ENCODE results near the gene DHDDS.

Gene DHDDS

DNA sequence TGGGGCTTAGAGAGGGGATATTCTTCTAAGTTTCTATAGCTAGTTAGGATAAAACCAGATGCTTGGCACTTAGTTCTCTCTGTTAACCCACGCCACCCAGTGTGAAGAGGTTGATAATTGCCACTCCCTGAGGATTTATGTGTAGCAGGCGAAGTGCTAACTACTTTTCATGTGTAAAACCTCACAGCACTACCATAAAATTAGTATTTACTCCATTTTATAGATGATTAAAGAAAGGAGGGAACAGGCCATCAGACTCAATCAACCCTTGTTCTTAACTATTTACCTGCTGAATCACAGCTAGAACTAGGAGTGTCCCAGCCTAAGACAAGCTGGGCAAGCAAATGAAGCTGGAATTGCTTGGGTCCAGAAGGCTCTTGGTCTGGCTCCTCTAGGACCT is 12.6 kb upstream of the DHDDS start:
- peak in 1 of 2 experiments; percentile 3 for DNase-seq

- DNase-seq, result no peak
Measured at GRCh38 chr1:26429721-26430120, 2.4 kb upstream of the DHDDS start.

GRCh38 chr1:26432793-26433192 is 672 bp downstream of the DHDDS start:
- DNase-seq, result no peak

DNA sequence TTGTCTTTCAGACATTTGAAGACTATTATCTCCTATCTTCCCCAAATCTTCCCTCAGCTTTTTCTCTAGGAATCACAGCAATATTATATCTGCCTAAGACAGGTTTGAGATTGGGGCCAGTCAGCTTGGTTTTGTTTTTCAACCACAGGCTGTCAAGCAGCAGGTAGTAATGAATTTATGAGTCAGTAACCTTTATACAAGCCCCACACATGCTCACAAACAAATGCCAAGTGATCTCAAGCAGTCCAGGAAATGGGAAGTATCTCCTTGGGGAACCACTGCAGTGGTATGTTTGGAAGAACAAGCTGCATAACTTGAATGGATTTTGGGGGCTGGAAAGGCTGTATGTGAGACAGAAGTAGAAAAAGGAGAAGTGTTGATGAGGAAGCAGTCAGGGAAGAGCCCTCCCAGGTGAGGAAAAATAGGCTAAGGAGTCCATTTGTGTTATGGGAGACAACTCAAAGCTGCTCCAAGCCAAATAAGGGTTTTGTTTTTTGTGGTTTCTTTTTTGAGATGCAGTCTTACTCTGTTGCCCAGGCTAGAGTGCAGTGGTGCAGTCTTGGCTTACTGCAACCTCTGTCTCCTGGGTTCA is 2.1 kb downstream of the DHDDS start:
- DNase-seq, result no peak

DNA sequence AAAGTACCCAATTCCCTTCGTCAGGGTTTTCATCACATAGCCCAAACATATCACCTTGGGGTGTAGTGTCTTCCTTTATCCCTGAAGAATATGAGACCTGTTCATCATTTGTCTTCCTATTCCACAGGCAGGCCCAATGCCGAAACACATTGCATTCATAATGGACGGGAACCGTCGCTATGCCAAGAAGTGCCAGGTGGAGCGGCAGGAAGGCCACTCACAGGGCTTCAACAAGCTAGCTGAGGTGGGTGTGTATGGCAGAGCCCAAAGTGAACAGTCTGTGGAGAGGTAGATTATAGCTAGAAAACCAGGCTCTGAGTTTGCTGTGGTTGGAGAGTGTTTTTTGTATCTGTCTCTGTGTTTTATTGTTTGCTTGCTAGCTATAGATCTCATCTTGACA is 5.9 kb downstream of the DHDDS start:
- no peak for DNase-seq

DNA sequence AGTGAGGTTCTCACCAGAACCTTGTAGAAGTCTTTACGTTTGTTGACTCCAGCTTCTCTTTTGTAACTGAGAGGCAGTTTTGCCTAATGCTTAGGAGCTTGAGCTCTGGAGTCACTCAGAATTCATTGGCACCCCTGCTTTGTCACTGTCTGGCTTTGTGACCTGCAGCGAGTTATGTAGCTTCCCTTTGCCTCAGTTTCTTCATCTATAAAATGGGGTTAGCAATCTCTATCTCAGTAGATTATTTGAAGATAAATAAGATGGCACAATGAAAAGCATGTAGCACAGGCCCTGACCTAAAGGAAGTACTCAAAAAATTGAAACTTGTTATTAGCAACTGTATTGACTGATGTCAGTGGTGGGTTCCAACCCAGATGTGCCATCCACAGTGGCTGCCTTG is 8.1 kb downstream of the DHDDS start:
- DNase-seq, result no peak

DNA sequence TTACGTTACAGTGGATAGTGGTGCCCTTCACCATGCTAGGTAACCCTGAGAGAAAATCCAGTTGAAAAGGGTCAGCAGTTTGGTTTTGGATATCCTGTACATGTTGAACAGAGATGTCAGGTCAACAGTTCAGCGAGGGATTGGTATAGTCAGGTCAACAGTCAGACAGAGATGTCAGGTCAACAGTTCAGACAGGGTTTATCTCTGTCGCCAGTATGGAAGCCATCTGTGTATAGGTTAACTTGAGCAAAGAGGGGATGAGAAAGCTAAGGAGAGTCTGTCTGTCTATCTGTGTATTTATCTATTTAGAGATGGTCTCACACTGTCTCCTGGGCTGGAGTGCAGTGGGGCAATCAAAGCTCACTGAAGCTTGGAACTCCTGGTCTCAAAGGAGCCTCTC is 17.7 kb downstream of the DHDDS start:
- no peak for DNase-seq

- no peak for DNase-seq
Measured at GRCh38 chr1:26450908-26451307, 18.8 kb downstream of the DHDDS start.

DNA sequence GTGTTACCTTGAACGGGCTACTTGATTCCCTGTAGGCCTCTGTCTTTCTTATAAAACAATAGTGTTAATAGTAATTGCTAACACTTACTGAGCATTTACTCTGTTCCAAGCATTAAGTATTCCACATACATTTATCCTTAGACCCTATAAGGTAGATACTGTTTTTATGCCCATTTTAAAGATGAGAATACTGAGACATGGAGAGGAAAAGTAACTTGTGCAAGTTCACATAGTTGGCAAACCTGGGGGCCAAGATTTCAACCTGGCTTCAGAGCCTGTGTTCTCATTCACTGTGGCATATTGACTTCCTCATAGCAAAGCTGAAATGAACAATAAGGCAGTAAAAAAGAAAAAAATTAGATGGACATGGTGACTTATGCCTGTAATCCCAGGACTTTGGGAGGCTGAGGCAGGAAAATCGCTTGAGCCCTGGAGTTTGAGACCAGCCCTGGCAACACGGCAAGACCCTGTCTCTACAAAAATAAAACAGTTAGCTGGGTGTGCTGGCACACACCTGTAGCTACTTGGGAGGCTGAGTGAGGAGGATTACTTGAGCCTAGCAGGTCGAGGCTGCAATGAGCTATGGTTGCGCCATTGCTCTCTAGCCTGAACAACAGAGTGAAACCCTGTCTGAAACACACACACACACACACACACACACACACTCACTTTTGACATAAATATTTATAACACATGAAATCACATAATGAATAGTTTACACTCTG is 20.5 kb downstream of the DHDDS start:
- no peak for DNase-seq

- no peak for DNase-seq
Measured at GRCh38 chr1:26459148-26459547, 27.0 kb downstream of the DHDDS start.

DNA sequence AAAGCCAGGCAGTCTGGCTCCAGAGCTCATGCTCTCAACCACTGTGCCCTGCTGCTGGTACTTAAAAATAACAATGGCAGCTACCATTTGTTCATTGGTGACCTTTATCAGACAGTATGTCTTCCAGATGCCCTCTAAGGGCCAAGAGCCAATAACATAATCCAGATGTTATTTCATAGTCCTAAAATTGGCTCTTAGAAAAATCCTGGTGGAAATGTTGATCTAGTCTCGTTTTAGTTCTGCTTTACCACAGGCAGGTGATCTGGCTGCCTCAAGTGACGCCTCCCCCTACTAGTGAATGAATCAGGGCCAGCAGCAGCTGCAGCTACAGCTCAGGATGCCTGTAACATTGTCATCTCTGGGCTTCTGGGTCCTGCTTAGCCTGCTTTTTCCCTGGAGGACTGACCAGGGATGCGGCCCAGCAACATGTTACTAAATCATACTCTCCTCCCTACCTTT is 27.5 kb downstream of the DHDDS start:
- DNase-seq, result peak in 1 of 2 experiments; percentile 28

DNA sequence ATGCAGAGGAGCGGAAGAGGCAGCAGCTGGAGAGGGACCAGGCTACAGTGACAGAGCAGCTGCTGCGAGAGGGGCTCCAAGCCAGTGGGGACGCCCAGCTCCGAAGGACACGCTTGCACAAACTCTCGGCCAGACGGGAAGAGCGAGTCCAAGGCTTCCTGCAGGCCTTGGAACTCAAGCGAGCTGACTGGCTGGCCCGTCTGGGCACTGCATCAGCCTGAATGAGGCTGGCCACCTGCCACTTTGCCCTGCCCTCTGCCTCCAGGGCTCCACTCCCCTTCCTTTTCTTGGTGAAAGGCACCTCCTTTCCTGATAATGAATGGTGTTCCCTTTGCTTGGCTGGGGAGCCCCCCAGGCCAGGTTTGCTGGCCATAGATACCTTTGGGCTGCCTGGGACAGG is 36.8 kb downstream of the DHDDS start:
- DNase-seq, result peak; percentile 59 to 75

- DNase-seq, result peak; percentile 88 to 96
Measured at GRCh38 chr1:26469558-26469957, 37.4 kb downstream of the DHDDS start.

DNA sequence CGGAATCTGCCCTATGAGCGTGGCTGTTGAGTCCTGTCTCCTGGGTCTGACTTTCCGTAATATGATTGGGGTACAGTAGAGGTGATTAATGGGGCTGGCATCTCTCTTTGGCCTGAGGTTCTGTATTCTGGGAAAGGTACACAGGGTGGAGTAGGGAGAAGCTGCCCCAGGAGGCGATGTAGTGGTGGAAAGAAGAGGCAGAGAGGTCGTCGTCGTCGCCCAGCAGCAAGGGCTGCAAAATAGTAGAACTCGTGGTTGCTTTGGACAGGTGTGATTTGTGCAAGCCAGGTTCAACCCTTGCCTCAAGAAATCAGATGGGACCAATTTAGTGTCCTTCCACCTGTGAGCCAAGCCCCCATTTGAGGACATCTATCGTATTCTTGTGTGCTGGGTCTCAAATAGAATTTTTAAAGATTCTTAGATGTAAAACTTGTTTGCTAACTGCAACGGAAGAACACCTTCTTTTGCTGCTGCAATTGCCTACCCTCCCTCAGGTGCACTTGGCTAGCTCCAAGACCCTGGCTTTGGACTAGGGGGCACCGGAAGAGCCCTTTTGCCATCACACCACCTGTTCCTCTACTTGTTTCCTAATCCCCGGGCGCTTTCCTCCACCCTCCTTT is 38.9 kb downstream of the DHDDS start:
- DNase-seq, result peak; percentile 28 to 51

DNA sequence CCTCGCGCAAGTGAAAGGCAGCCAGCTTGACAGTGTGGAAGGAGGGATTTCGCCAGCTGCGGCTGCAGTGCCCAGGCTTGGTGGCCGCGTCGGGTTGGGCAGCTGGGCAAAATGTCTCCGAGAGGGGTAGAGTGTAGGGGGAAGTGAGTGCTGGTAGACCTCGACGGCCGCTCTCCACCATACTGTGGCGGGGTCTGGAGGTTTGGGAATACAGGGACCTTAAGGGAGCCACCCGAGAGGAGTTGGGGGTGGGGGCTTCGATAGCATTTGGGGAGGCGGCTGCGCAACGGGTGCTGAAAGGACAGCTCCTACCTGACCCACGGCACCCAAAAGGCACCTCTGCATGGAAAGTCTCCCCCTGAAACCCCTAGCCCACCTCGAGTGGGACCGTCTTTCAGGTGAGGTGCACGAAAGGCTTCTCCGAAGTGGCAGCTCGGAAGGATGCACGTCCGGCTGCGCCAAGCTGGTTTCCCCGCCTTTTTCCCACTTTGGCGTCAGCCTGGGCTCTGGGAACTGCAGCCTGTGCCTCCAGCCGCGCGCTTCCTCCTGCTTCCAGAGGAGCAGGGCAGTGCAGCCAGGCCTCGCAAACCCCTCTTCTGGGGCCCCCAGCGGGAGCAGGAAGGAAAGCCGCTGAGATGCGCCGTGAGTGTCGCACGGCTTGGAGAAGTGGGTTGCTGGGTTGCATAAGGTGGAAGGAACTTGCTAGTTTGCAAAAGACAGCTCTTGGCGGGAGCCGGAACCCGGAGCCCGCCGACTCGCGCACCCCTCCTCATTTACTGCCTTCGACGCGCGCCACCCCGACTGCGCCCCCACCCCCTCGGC is 39.6 kb downstream of the DHDDS start:
- peak; percentile 61 to 74 for DNase-seq

DNA sequence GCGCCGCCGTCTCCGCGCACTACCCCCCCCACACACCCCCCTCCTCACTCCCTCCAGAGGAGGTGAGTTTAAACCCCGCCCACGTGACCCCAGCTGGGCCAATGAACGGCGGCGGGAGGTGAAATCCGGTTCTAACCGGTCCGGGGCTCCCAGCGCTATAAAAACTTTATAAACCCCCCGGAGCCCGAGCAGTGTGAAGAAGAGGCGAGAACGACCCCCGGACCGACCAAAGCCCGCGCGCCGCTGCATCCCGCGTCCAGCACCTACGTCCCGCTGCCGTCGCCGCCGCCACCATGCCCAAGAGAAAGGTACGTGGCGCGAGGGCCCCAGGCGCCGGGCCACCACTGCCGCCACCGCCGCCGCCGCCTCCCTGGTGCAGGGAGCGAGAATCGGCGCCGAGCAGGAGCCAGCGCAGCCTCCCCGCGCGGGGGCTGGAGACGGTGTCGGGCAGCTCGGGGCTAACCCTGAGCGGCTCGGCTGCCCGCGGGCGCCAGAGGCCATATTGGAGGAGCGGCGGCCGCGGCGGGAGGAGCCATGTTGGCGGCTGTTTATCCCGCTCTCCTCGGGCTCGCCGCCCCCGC is 40.3 kb downstream of the DHDDS start, which contains the start of gene HMGN2:
HMGN2 (plus strand) TSS at position 121 of the 581 bp plus-strand sequence; CDS start at position 294, 173 bp downstream.
- peak; percentile 90 to 92 for DNase-seq

GRCh38 chr1:26472901-26473845 is 41.1 kb downstream of the DHDDS start:
- DNase-seq, result peak; percentile 89 to 96

DNA sequence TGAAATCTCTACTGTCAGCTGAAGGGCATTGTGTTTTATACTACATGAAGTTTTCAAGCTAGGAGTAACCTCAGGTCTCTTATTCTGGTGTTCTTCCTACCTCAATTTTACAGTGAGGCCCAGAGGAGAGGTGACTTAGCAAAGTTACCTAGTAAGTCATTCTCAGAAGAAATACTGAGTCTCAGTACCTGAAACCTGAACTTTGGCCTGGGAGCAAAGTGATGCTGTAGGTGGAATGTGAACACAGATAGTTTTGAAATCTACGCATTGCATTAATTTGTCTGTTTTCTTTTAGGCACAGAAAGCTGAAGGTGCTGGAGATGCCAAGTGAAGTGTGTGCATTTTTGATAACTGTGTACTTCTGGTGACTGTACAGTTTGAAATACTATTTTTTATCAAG is 42.7 kb downstream of the DHDDS start:
- no peak for DNase-seq

DNA sequence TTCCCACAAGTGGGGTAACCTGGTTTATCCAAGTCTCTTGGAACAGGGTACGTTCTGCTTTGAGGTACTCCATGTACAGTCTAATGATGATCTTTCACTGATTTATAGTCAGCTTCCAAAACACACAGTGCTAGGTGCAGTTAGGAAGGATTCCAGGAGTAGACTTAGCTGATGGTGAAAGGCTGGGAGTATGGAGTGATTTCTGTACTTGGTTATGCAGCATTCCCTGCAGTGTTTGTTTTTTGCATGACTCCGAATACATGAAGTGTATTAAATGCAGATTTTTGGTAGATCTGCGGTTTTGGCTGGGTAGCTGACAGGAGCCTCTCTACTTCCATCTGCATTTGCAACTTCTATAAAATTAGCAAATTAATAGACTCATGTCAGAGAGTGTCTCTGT is 43.9 kb downstream of the DHDDS start:
- DNase-seq, result no peak

DNA sequence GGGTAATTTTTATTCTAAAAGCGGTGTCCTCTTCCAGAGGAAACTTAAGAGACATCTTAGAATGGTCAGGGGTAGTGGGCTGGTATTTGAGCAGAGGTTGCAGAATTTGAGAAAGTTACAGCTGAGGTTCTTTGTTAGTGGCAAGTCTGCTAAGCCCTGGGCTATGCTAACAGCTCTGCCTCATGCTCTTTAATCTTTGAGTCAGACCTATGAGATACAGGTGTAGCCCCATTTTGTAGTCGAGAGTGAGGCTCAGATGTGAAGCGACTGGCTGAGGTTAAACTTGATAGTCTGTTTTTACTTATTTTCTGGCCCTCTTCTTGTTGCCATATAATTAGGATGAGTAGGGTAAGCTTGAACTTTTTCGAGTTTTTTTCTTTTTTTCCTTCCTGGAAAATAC is 44.8 kb downstream of the DHDDS start:
- DNase-seq, result no peak

- DNase-seq, result no peak
Measured at GRCh38 chr1:26477446-26478152, 45.5 kb downstream of the DHDDS start.
